WTC11 (cell line): ENCODE measurements around the gene SART3. TPM values are rescaled to one million over a fixed set of nuclear protein-coding genes. Genes with fewer than 3 reads are reported as not detected.

ENCODE experiments used
- AFF4 ChIP-seq: sonication (generic); formaldehyde crosslinking; IDR thresholded peaks from 2 replicates; pipeline ENCODE4 v1.8.1; 2023; ENCODE audit warnings: mild to moderate bottlenecking, missing genetic modification reagents, borderline replicate concordance
- ETV6 ChIP-seq: sonication (generic); formaldehyde crosslinking; IDR thresholded peaks from 2 replicates; pipeline ENCODE4 v1.8.1; 2022; ENCODE audit warnings: mild to moderate bottlenecking, missing genetic modification reagents
- FOXK1 ChIP-seq: sonication (generic); formaldehyde crosslinking; IDR thresholded peaks from 2 replicates; pipeline ENCODE4 v1.8.0; 2022; ENCODE audit warnings: mild to moderate bottlenecking, moderate library complexity, missing genetic modification reagents
- FOXP1 ChIP-seq: sonication (generic); formaldehyde crosslinking; IDR thresholded peaks from 2 replicates; pipeline ENCODE4 v1.8.0; 2022; ENCODE audit warnings: missing genetic modification reagents, mild to moderate bottlenecking, moderate library complexity, borderline replicate concordance
- GABPB1 ChIP-seq: sonication (generic); formaldehyde crosslinking; IDR thresholded peaks from 2 replicates; pipeline ENCODE4 v1.8.1; 2023; ENCODE audit warnings: mild to moderate bottlenecking, missing genetic modification reagents
- GRHL2 ChIP-seq: fragments of 250-450 bp; sonication (Bioruptor Pico); IDR thresholded peaks from 2 replicates; pipeline ENCODE4 v1.8.0; 2022; ENCODE audit warnings: mild to moderate bottlenecking, moderate library complexity; ENCODE audit not compliant: insufficient replicate concordance, severe bottlenecking
- HMGXB4 ChIP-seq: sonication (generic); formaldehyde crosslinking; IDR thresholded peaks from 2 replicates; pipeline ENCODE4 v1.8.1; 2023; ENCODE audit warnings: mild to moderate bottlenecking, moderate library complexity, missing genetic modification reagents
- IRF2 ChIP-seq: sonication (generic); formaldehyde crosslinking; IDR thresholded peaks from 2 replicates; pipeline ENCODE4 v1.8.0; 2022; ENCODE audit warnings: low read depth, missing genetic modification reagents, borderline replicate concordance
- NFATC4 ChIP-seq: fragments of 250-450 bp; sonication (Bioruptor Pico); IDR thresholded peaks from 2 replicates; pipeline ENCODE4 v1.9.0; 2021; ENCODE audit warnings: mild to moderate bottlenecking
- NFE2L1 ChIP-seq: sonication (generic); formaldehyde crosslinking; IDR thresholded peaks from 2 replicates; pipeline ENCODE4 v1.8.1; 2023; ENCODE audit warnings: missing genetic modification reagents
- SOX15 ChIP-seq: fragments of 250-450 bp; sonication (Bioruptor Pico); IDR thresholded peaks from 2 replicates; pipeline ENCODE4 v1.9.0; 2021; ENCODE audit warnings: mild to moderate bottlenecking
- SP1 ChIP-seq: sonication (generic); formaldehyde crosslinking; conservative IDR thresholded peaks from 2 replicates; pipeline ENCODE4 v1.8.1; 2022; ENCODE audit warnings: missing genetic modification reagents
- TEAD4 ChIP-seq: sonication (generic); formaldehyde crosslinking; IDR thresholded peaks from 2 replicates; pipeline ENCODE4 v1.8.0; 2022; ENCODE audit warnings: mild to moderate bottlenecking, missing genetic modification reagents
- ZMAT4 ChIP-seq: fragments of 250-450 bp; sonication (Bioruptor Pico); IDR thresholded peaks from 2 replicates; pipeline ENCODE4 v1.9.0; 2021; ENCODE audit warnings: mild to moderate bottlenecking
- ZNF121 ChIP-seq: sonication (generic); formaldehyde crosslinking; IDR thresholded peaks from 2 replicates; pipeline ENCODE4 v1.8.0; 2023; ENCODE audit warnings: missing genetic modification reagents
- ZNF219 ChIP-seq: sonication (generic); formaldehyde crosslinking; IDR thresholded peaks from 2 replicates; pipeline ENCODE4 v1.8.0; 2023; ENCODE audit warnings: missing genetic modification reagents, mild to moderate bottlenecking, borderline replicate concordance
- ZNF232 ChIP-seq: sonication (generic); formaldehyde crosslinking; IDR thresholded peaks from 2 replicates; pipeline ENCODE4 v1.8.0; 2022; ENCODE audit warnings: mild to moderate bottlenecking, missing genetic modification reagents
- ZNF263 ChIP-seq: sonication (generic); formaldehyde crosslinking; IDR thresholded peaks from 2 replicates; pipeline ENCODE4 v1.8.1; 2022; ENCODE audit warnings: low read depth, mild to moderate bottlenecking, moderate library complexity, missing genetic modification reagents
- ZNF396 ChIP-seq: fragments of 250-450 bp; sonication (Bioruptor Pico); IDR thresholded peaks from 2 replicates; pipeline ENCODE4 v1.8.0; 2021; ENCODE audit warnings: mild to moderate bottlenecking, moderate library complexity, borderline replicate concordance
- ZNF423 ChIP-seq: fragments of 250-450 bp; sonication (Bioruptor Pico); IDR thresholded peaks from 2 replicates; pipeline ENCODE4 v2.1.2; 2022; ENCODE audit warnings: mild to moderate bottlenecking, moderate library complexity
- ZSCAN18 ChIP-seq: fragments of 250-450 bp; sonication (Bioruptor Pico); IDR thresholded peaks from 2 replicates; pipeline ENCODE4 v2.1.2; 2022; ENCODE audit warnings: mild to moderate bottlenecking, moderate library complexity
- total RNA-seq: library from RNA; stranded (reverse); gene quantifications from 3 replicates; pipeline ENCODE4 v1.2.3, GENCODE V29; 2021
- TF ChIP-seq, protein P1 (sequence below): fragments of 250-450 bp; sonication (Bioruptor Pico); IDR thresholded peaks from 2 replicates; pipeline ENCODE4 v1.8.0; 2021; ENCODE audit warnings: mild to moderate bottlenecking
- TF ChIP-seq, protein P2 (sequence below): fragments of 250-450 bp; sonication (Bioruptor Pico); IDR thresholded peaks from 2 replicates; pipeline ENCODE4 v1.9.0; 2021; ENCODE audit warnings: mild to moderate bottlenecking, borderline replicate concordance
- TF ChIP-seq, protein P3 (sequence below): fragments of 250-450 bp; sonication (Bioruptor Pico); conservative IDR thresholded peaks from 2 replicates; pipeline ENCODE4 v1.9.0; 2021; ENCODE audit warnings: mild to moderate bottlenecking

Gene SART3
- total RNA-seq, 1 experiment from 2014 or later: 91.2 TPM

DNA sequence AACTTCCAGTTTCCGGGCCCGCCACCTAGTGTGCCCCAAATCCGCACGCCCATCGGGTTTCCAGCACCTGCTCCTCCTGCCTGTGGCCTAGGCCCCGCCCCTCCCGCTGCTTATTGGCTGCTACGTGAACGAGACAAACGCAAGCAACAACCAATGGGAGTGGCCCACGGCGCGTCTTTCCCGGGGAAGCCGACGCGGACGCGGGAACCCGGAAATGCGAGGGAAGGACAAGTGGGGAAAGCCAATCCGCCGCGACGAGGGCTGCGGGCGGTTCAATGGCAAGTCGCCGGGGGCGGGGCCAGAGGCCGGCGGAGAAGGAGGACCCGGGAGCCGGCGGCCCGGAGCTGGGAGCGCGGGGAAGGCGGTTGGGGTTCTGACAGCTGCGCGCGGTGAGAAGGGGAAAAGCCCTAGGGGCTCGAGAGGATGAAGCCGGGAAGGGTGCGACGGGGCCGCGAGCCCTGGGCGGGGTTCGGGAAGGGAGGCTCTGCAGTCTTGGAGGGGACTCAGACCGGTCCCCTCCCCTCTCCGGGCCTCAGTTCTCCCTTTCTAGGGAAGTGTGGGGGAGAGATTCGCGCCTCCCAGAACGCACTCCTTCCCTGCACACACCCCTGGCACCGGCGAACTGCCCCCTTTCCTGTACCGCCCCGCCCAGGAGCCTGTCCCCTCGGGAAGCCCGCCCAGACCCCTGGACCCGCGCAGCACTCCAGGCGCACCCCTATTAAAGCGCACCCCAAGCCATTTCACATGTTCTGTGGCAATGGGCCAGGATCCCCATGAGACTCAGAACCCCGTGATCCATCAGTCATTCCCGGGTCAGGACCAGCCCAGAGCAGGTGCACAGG, 45.8 kb downstream of the SART3 start, which contains the start of gene FICD (continued):
- TF ChIP-seq AFF4 (CRISPR knock-in tag): no peak
- no peak for TF ChIP-seq SOX15
- TF ChIP-seq TEAD4 (CRISPR knock-in tag): no peak
- TF ChIP-seq IRF2 (CRISPR knock-in tag): no peak
- no peak for TF ChIP-seq ZNF423 (CRISPR knock-in tag)
- TF ChIP-seq, protein P1, sequence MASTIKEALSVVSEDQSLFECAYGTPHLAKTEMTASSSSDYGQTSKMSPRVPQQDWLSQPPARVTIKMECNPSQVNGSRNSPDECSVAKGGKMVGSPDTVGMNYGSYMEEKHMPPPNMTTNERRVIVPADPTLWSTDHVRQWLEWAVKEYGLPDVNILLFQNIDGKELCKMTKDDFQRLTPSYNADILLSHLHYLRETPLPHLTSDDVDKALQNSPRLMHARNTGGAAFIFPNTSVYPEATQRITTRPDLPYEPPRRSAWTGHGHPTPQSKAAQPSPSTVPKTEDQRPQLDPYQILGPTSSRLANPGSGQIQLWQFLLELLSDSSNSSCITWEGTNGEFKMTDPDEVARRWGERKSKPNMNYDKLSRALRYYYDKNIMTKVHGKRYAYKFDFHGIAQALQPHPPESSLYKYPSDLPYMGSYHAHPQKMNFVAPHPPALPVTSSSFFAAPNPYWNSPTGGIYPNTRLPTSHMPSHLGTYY (CRISPR knock-in tag): no peak
- TF ChIP-seq ZSCAN18 (CRISPR knock-in tag): no peak
- no peak for TF ChIP-seq NFATC4 (CRISPR knock-in tag)
- TF ChIP-seq ZNF263: no peak; the same call in 1 of the 2 replicates
- TF ChIP-seq GRHL2 (CRISPR knock-in tag): no peak
- TF ChIP-seq ZNF219 (CRISPR knock-in tag): no peak
- TF ChIP-seq ZNF232 (CRISPR knock-in tag): no peak
- TF ChIP-seq ZNF121: no peak
- TF ChIP-seq ZNF396: no peak
- peak; percentile 85 for TF ChIP-seq FOXK1 (CRISPR knock-in tag)
- 0 out of 2 replicates have a peak, but pooled peaks have one; percentile 8 for TF ChIP-seq NFE2L1 (CRISPR knock-in tag)
- TF ChIP-seq SP1 (CRISPR knock-in tag): peak; percentile 88
- TF ChIP-seq ZMAT4 (CRISPR knock-in tag): no peak
- TF ChIP-seq FOXP1 (CRISPR knock-in tag): peak; percentile 31; the same call in 1 of the 2 replicates
- peak; percentile 66; the same call in 1 of the 2 replicates for TF ChIP-seq GABPB1 (CRISPR knock-in tag)
- TF ChIP-seq, protein P2, sequence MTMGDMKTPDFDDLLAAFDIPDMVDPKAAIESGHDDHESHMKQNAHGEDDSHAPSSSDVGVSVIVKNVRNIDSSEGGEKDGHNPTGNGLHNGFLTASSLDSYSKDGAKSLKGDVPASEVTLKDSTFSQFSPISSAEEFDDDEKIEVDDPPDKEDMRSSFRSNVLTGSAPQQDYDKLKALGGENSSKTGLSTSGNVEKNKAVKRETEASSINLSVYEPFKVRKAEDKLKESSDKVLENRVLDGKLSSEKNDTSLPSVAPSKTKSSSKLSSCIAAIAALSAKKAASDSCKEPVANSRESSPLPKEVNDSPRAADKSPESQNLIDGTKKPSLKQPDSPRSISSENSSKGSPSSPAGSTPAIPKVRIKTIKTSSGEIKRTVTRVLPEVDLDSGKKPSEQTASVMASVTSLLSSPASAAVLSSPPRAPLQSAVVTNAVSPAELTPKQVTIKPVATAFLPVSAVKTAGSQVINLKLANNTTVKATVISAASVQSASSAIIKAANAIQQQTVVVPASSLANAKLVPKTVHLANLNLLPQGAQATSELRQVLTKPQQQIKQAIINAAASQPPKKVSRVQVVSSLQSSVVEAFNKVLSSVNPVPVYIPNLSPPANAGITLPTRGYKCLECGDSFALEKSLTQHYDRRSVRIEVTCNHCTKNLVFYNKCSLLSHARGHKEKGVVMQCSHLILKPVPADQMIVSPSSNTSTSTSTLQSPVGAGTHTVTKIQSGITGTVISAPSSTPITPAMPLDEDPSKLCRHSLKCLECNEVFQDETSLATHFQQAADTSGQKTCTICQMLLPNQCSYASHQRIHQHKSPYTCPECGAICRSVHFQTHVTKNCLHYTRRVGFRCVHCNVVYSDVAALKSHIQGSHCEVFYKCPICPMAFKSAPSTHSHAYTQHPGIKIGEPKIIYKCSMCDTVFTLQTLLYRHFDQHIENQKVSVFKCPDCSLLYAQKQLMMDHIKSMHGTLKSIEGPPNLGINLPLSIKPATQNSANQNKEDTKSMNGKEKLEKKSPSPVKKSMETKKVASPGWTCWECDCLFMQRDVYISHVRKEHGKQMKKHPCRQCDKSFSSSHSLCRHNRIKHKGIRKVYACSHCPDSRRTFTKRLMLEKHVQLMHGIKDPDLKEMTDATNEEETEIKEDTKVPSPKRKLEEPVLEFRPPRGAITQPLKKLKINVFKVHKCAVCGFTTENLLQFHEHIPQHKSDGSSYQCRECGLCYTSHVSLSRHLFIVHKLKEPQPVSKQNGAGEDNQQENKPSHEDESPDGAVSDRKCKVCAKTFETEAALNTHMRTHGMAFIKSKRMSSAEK (CRISPR knock-in tag): no peak
- TF ChIP-seq, protein P3, sequence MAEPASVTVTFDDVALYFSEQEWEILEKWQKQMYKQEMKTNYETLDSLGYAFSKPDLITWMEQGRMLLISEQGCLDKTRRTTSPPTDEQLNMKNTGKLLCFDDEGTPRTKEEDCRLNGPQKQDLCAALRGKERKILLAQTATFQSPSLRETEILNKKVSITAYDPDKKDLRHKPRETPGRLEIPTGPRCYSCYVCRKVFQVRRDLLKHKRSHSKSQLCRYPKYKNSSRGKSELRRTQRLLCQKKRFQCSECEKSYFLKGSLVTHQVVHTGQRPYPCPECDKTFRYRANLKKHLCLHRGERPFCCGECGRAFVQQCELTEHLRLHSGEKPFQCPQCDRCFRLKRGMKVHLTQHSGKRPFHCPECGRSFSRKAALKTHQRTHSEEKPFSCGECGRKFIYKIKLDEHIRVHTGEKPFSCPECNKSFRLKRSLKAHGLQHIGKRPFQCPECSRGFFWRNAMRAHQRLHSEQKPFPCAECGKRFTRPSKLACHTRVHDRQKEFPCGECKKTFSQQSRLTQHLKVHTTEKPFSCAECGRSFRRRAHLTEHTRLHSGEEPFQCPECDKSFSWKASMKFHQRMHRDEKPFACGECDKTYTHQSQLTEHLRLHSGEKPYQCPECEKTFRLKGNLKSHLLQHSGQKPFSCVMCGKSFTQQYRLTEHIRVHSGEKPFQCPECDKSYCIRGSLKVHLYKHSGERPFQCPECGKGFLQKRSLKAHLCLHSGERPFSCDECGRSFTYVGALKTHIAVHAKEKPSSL (CRISPR knock-in tag): no peak
- no peak; the same call in 1 of the 2 replicates for TF ChIP-seq ETV6 (CRISPR knock-in tag)
- TF ChIP-seq HMGXB4 (CRISPR knock-in tag): no peak
